DND-41 (cell line): ENCODE results near the gene IL21R.
A peak's percentile ranks its signal among the peaks of the same experiment; 100 is the strongest.

ENCODE experiments used
- ATAC-seq: fragments of 200-7000 bp; cut with Tn5 transposase; 3 replicates; pipeline ENCODE4 v1.9.1; 2021; ENCODE audit warnings: low read depth; ENCODE audit not compliant: insufficient read depth
- DNase-seq: peaks from one replicate; pipeline ENCODE4 v3.0.0-alpha.2; 2020
- H2AFZ ChIP-seq: 2 replicates; pipeline ENCODE4 v1.6.0; 2012; ENCODE audit warnings: low read depth, low read length
- H3K27ac ChIP-seq: 2 replicates; pipeline ENCODE4 v1.5.1; 2012; ENCODE audit warnings: low read length, inconsistent platforms
- H3K27me3 ChIP-seq: fragments of 200-600 bp; sonication (generic); 2 replicates; pipeline ENCODE4 v1.6.0; 2012; ENCODE audit warnings: low read length, mild to moderate bottlenecking, inconsistent platforms; ENCODE audit not compliant: insufficient read depth, poor library complexity
- H3K36me3 ChIP-seq: 2 replicates; pipeline ENCODE4 v1.5.1; 2012; ENCODE audit warnings: low read length, inconsistent platforms; ENCODE audit not compliant: insufficient read depth
- H3K4me1 ChIP-seq: 2 replicates; pipeline ENCODE4 v1.5.1; 2012; ENCODE audit warnings: mild to moderate bottlenecking, low read length; ENCODE audit not compliant: insufficient read depth
- H3K4me2 ChIP-seq: 2 replicates; pipeline ENCODE4 v1.6.0; 2012; ENCODE audit warnings: mild to moderate bottlenecking, moderate library complexity, low read length, inconsistent platforms; ENCODE audit not compliant: insufficient read depth
- H3K4me3 ChIP-seq, 2 experiments: fragments of 200-600 bp in 1 of 2; shearing (Covaris generic) in 1 of 2; 2 replicates each; pipeline ENCODE4 v1.5.1; 2012 to 2016; ENCODE audit warnings: inconsistent platforms in 2 of 2, low read length in 2 of 2, mild to moderate bottlenecking in 2 of 2, low read depth in 1 of 2, moderate library complexity in 1 of 2
- H3K79me2 ChIP-seq: 2 replicates; pipeline ENCODE4 v1.6.0; 2012; ENCODE audit warnings: low read length, inconsistent platforms; ENCODE audit not compliant: insufficient read depth
- H3K9ac ChIP-seq: 2 replicates; pipeline ENCODE4 v1.6.0; 2012; ENCODE audit warnings: low read depth, mild to moderate bottlenecking, inconsistent platforms, low read length, moderate library complexity
- H3K9me3 ChIP-seq: 2 replicates; pipeline ENCODE4 v1.5.1; 2012; ENCODE audit warnings: low read length, moderate library complexity, mild to moderate bottlenecking, inconsistent platforms; ENCODE audit not compliant: insufficient read depth, severe bottlenecking
- H4K20me1 ChIP-seq: 2 replicates; pipeline ENCODE4 v1.6.0; 2012; ENCODE audit warnings: low read length; ENCODE audit not compliant: insufficient read depth
- CTCF ChIP-seq: IDR thresholded peaks from 2 replicates; pipeline ENCODE4 v1.5.1; 2012; ENCODE audit warnings: borderline replicate concordance, low read length, moderate library complexity, mild to moderate bottlenecking; ENCODE audit not compliant: poor library complexity, severe bottlenecking; ENCODE audit errors: extremely low read depth
- EZH2 ChIP-seq: IDR thresholded peaks from 3 replicates; pipeline ENCODE4 v1.6.1; 2012; ENCODE audit warnings: borderline replicate concordance, low read depth, mild to moderate bottlenecking, moderate library complexity, low read length, inconsistent platforms; ENCODE audit not compliant: severe bottlenecking

Gene IL21R

GRCh38 chr16:27373312-27373711, 28.7 kb upstream of the IL21R start:
- Histone ChIP-seq H3K4me3 (no peak overlapping the region), H3K36me3 (no peaks in the 10 kb centered on the region), H3K27me3 (no peaks in the 10 kb centered on the region), H3K4me2 (no peak overlapping the region), H2AFZ (no peak overlapping the region), H3K79me2 (no peaks in the 10 kb centered on the region), H3K4me1 (peaks cover 46% of the 10 kb centered on the region), H4K20me1 (no peaks in the 10 kb centered on the region), H3K9me3 (no peaks in the 10 kb centered on the region), H3K27ac (peak overlapping the region; percentile 85), H3K9ac (no peak overlapping the region)
- DNase-seq, result no peak
- TF ChIP-seq CTCF (no peak), EZH2 (no peak)
- ATAC-seq, result no peak

- H3K27ac ChIP-seq, result peak overlapping the region; percentile 59
- TF ChIP-seq EZH2 (no peak), CTCF (no peak)
Measured at GRCh38 chr16:27374221-27374803, 27.7 kb upstream of the IL21R start.

GRCh38 chr16:27374804-27375425, 27.1 kb upstream of the IL21R start:
- ATAC-seq (peak; percentile 72), DNase-seq (peak; percentile 74)
- peaks cover 42% of the 10 kb centered on the region for H3K4me1 ChIP-seq

More at GRCh38 chr16:27374221-27374803, 27.7 kb upstream of the IL21R start:
- no peak overlapping the region for H3K4me2 ChIP-seq
- H3K4me1 ChIP-seq, result peaks cover 42% of the 10 kb centered on the region
- ATAC-seq (no peak), DNase-seq (no peak)
- no peaks in the 10 kb centered on the region for H3K79me2 ChIP-seq
- H3K27me3 ChIP-seq, result no peaks in the 10 kb centered on the region
- H4K20me1 ChIP-seq, result no peaks in the 10 kb centered on the region
- no peak overlapping the region for H3K9ac ChIP-seq
- H3K4me3 ChIP-seq, result no peak overlapping the region
- H3K36me3 ChIP-seq, result no peaks in the 10 kb centered on the region
- H3K9me3 ChIP-seq, result no peaks in the 10 kb centered on the region
- H2AFZ ChIP-seq, result peak overlapping the region; percentile 47

More at GRCh38 chr16:27374804-27375425, 27.1 kb upstream of the IL21R start:
- no peaks in the 10 kb centered on the region for H3K79me2 ChIP-seq
- H3K9me3 ChIP-seq, result no peaks in the 10 kb centered on the region
- H4K20me1 ChIP-seq, result no peaks in the 10 kb centered on the region
- peak overlapping the region; percentile 52; the same call in 1 of the 2 replicates for H2AFZ ChIP-seq
- H3K4me2 ChIP-seq, result no peak overlapping the region
- no peaks in the 10 kb centered on the region for H3K36me3 ChIP-seq
- H3K27ac ChIP-seq, result peak overlapping the region; percentile 59
- H3K27me3 ChIP-seq, result no peaks in the 10 kb centered on the region
- TF ChIP-seq EZH2 (no peak), CTCF (peak; percentile 85)
- no peak overlapping the region for H3K9ac ChIP-seq
- no peak overlapping the region for H3K4me3 ChIP-seq
